MCF 10A (cell line): ENCODE measurements around the gene GNAL. TPM values are rescaled to one million over a fixed set of nuclear protein-coding genes. Genes with fewer than 3 reads are reported as not detected.

Experiments
- BruUV-seq: library from RNA; stranded (reverse); fragments of 400-500 nt; replicated peaks from 2 replicates; lab custom pipeline; 2021; lab: Mats Ljungman, UMichigan
- CTCF ChIA-PET: fragments of 300-600 bp; sonication (Branson Sonifier 250); formaldehyde crosslinking; extraction: SDS; loops from one replicate; lab custom pipeline; 2021; ENCODE audit warnings: antibody characterized with exemption, inconsistent platforms; lab: Yijun Ruan, JAX
- POLR2A ChIA-PET: fragments of 300-600, 350-650 bp; sonication (Branson Sonifier 250); formaldehyde crosslinking; extraction: SDS; loops from one replicate; lab custom pipeline; 2020; ENCODE audit warnings: antibody characterized with exemption, inconsistent platforms; lab: Yijun Ruan, JAX
- DNase-seq: peaks from one replicate; pipeline ENCODE4 v3.0.0-alpha.2; 2018; ENCODE audit not compliant: unreplicated experiment
- H3K27ac Mint-ChIP-seq: one replicate; pipeline ENCODE4 v1.8.0; 2022; ENCODE audit warnings: mild to moderate bottlenecking, low read depth, mixed read lengths; ENCODE audit not compliant: unreplicated experiment
- H3K27me3 Mint-ChIP-seq: one replicate; pipeline ENCODE4 v1.8.0; 2022; ENCODE audit warnings: mixed read lengths; ENCODE audit not compliant: insufficient read depth, unreplicated experiment
- H3K36me3 Mint-ChIP-seq: one replicate; pipeline ENCODE4 v1.8.0; 2022; ENCODE audit warnings: mild to moderate bottlenecking, moderate library complexity, mixed read lengths; ENCODE audit not compliant: insufficient read depth, unreplicated experiment
- H3K4me1 Mint-ChIP-seq: one replicate; pipeline ENCODE4 v1.8.0; 2022; ENCODE audit warnings: mixed read lengths; ENCODE audit not compliant: insufficient read depth, unreplicated experiment
- H3K4me3 Mint-ChIP-seq: one replicate; pipeline ENCODE4 v1.8.0; 2022; ENCODE audit warnings: mild to moderate bottlenecking, moderate library complexity, mixed read lengths; ENCODE audit not compliant: unreplicated experiment
- H3K9me3 Mint-ChIP-seq: one replicate; pipeline ENCODE4 v1.8.0; 2022; ENCODE audit warnings: mixed read lengths; ENCODE audit not compliant: unreplicated experiment
- CTCF ChIP-seq: fragments of 200-600 bp; IDR thresholded peaks from one replicate; pipeline ENCODE4 v1.8.0; 2022; ENCODE audit warnings: antibody characterized with exemption, mild to moderate bottlenecking; ENCODE audit not compliant: unreplicated experiment
- intact Hi-C: fragments of 100-400 bp; cut with micrococcal nuclease; formaldehyde crosslinking; loops from 2 replicates; pipeline ENCODE4 v1.14.1; 2022
- total RNA-seq: library from RNA; stranded (reverse); gene quantifications from 2 replicates; pipeline ENCODE4 v1.2.3, GENCODE V29; 2022

GNAL gene
- total RNA-seq, 1 experiment from 2014 or later: 1.6 TPM

- DNase-seq: no peak
- intact Hi-C loops: no loop called here
- POLR2A ChIA-PET: interaction anchor here (0.5 to 0.9 kb wide), 2 partner anchors 12 to 101 kb away, joined by 3 read pairs; no protein-coding TSS in a partner anchor
- H3K4me3 Mint-ChIP-seq: no peak overlapping the region
- H3K27me3 Mint-ChIP-seq: no peaks in the 10 kb centered on the region
- TF ChIP-seq CTCF: no peak
- no peaks in the 10 kb centered on the region for H3K9me3 Mint-ChIP-seq
- H3K4me1 Mint-ChIP-seq: peaks cover 8% of the 10 kb centered on the region
- H3K36me3 Mint-ChIP-seq: no peaks in the 10 kb centered on the region
- CTCF ChIA-PET: interaction anchor here (0.6 to 10.7 kb wide), 3 partner anchors 71 to 431 kb away, joined by 4 to 347 read pairs (median 5); no protein-coding TSS in a partner anchor
- no peak overlapping the region for H3K27ac Mint-ChIP-seq
- BruUV-seq: no TSS peak
These were observed 28.4 kb upstream of the GNAL start for GRCh38 chr18:11660691-11661090.

DNA sequence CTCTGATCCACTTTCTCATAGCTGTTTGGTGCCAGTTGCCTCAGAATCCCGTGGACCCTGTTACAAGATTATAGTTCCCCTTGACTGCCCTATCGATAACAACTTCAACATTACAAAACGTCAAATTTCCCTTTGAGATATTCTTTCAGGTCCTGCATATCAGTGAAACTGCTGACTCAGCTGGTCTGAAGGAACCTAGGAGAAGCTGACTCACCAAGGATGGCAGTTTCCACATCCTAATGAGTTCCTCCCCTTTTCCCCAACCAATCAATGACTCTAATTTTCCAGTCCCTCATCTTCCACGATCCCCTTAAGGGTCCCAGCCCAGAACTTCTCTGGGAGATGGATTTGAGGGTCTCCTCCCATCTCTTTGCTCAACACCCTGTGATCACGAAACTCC, 27.6 kb upstream of the GNAL start:
- POLR2A ChIA-PET: interaction anchor here (0.5 to 0.6 kb wide), 2 partner anchors 100 to 693 kb away, joined by 3 read pairs; no protein-coding TSS in a partner anchor
- no TSS peak for BruUV-seq
- Mint-ChIP-seq H3K4me3 (no peak overlapping the region), H3K9me3 (no peaks in the 10 kb centered on the region), H3K27me3 (no peaks in the 10 kb centered on the region), H3K4me1 (peaks cover 7% of the 10 kb centered on the region), H3K36me3 (no peaks in the 10 kb centered on the region), H3K27ac (no peak overlapping the region)
- peak; percentile 36 for DNase-seq
- CTCF ChIA-PET: interaction anchor here (1.7 to 10.7 kb wide), 2 partner anchors 70 to 198 kb away, joined by 5 to 347 read pairs; no protein-coding TSS in a partner anchor
- no peak for TF ChIP-seq CTCF
- intact Hi-C loops: no loop called here

GRCh38 chr18:11663439-11664029, 25.5 kb upstream of the GNAL start:
- Mint-ChIP-seq H3K27ac (no peak overlapping the region), H3K36me3 (no peaks in the 10 kb centered on the region), H3K9me3 (no peaks in the 10 kb centered on the region), H3K27me3 (no peaks in the 10 kb centered on the region), H3K4me3 (no peak overlapping the region), H3K4me1 (peaks cover 5% of the 10 kb centered on the region)
- intact Hi-C loops: no loop called here
- no TSS peak for BruUV-seq
- POLR2A ChIA-PET: no interaction called here
- TF ChIP-seq CTCF: no peak
- CTCF ChIA-PET: interaction anchor here (0.9 kb wide), 1 partner anchor 9 kb away, joined by 4 read pairs; no protein-coding TSS in a partner anchor
- DNase-seq: no peak

DNA sequence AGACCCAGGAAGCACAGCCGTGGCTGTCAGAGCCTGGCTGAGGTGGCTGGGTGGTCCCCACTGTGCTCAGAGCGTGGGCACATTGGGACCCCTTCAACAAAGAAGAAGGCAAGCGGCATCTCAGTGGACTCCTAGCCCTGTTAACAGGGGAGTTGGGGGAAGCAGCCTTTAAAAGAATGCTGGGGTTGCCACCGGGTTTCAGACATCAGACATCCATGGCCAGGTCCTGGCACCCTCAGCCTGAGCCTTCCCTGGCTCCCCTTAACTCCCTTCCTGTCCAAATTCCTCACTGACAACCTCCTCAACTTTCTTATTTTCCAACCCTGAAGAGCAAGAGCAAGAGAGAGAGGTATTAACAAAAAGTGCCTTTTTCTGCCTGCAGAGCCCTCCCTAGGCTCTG, 24.8 kb upstream of the GNAL start:
- H3K9me3 Mint-ChIP-seq: no peaks in the 10 kb centered on the region
- no TSS peak for BruUV-seq
- intact Hi-C loops: no loop called here

More for the DNA sequence above, 24.8 kb upstream of the GNAL start:
- Mint-ChIP-seq H3K27ac (no peak overlapping the region), H3K36me3 (no peaks in the 10 kb centered on the region), H3K27me3 (no peaks in the 10 kb centered on the region), H3K4me1 (peaks cover 8% of the 10 kb centered on the region), H3K4me3 (no peak overlapping the region)
- no peak for TF ChIP-seq CTCF
- no peak for DNase-seq
- ChIA-PET POLR2A (no interaction called here), CTCF (no interaction called here)
